AG04450 (cell line): ENCODE measurements around the gene TRAF3. TPM values are rescaled to one million over a fixed set of nuclear protein-coding genes. Genes with fewer than 3 reads are reported as not detected.

ENCODE experiments used
- CTCF ChIA-PET: fragments of 300-600, 350-600 bp; formaldehyde crosslinking; extraction: SDS; loops from one replicate; lab custom pipeline; 2022; ENCODE audit warnings: antibody characterized with exemption, inconsistent platforms; lab: Charles Lee
- POLR2A ChIA-PET: fragments of 350-600 bp; formaldehyde crosslinking; extraction: SDS; loops from one replicate; lab custom pipeline; 2021; ENCODE audit warnings: antibody characterized with exemption, inconsistent platforms; lab: Yijun Ruan, JAX
- DNase-seq: peaks from one replicate; pipeline ENCODE4 v3.0.0-alpha.2; 2011; ENCODE audit warnings: low read depth, low spot score
- H3K27ac ChIP-seq: one replicate; pipeline ENCODE4 v1.5.1; 2012; ENCODE audit warnings: low read depth, low read length, control low read depth
- H3K27me3 ChIP-seq: one replicate; pipeline ENCODE4 v1.6.0; 2012; ENCODE audit warnings: low read length; ENCODE audit not compliant: control insufficient read depth, insufficient read depth
- H3K4me3 ChIP-seq: 2 replicates; pipeline ENCODE4 v1.5.1; 2011; ENCODE audit warnings: mild to moderate bottlenecking, low read depth, low read length, control low read depth
- H3K9me3 ChIP-seq: 2 replicates; pipeline ENCODE4 v1.5.1; 2012; ENCODE audit warnings: low read length; ENCODE audit not compliant: control insufficient read depth, insufficient read depth
- polyA plus RNA-seq: library from polyadenylated mRNA; depleted of rRNA; stranded (reverse); fragments of >200 nt; gene quantifications from 2 replicates; pipeline ENCODE4 v1.2.3, GENCODE V29; 2011
- TF ChIP-seq, protein P1 (sequence below): IDR thresholded peaks from 2 replicates; pipeline ENCODE4 v1.5.1; 2011; ENCODE audit warnings: low read depth, low read length, control low read depth, inconsistent platforms

The TRAF3 gene
- polyA plus RNA-seq, 1 experiment, result 24.9 TPM

GRCh38 chr14:102931580-102932285 is 154.5 kb downstream of the TRAF3 start:
- POLR2A ChIA-PET, result no interaction called here
- H3K27me3 ChIP-seq, result peaks cover 29% of the 10 kb centered on the region
- DNase-seq, result no peak
- CTCF ChIA-PET, result interaction anchor here (1.7 kb wide), 1 partner anchor 238 kb away, joined by 4 read pairs; no protein-coding TSS in a partner anchor
- H3K9me3 ChIP-seq, result peaks cover 11% of the 10 kb centered on the region; the same call in 1 of the 2 replicates
- H3K4me3 ChIP-seq, result no peak overlapping the region
- no peak overlapping the region for H3K27ac ChIP-seq
- TF ChIP-seq, protein P1, sequence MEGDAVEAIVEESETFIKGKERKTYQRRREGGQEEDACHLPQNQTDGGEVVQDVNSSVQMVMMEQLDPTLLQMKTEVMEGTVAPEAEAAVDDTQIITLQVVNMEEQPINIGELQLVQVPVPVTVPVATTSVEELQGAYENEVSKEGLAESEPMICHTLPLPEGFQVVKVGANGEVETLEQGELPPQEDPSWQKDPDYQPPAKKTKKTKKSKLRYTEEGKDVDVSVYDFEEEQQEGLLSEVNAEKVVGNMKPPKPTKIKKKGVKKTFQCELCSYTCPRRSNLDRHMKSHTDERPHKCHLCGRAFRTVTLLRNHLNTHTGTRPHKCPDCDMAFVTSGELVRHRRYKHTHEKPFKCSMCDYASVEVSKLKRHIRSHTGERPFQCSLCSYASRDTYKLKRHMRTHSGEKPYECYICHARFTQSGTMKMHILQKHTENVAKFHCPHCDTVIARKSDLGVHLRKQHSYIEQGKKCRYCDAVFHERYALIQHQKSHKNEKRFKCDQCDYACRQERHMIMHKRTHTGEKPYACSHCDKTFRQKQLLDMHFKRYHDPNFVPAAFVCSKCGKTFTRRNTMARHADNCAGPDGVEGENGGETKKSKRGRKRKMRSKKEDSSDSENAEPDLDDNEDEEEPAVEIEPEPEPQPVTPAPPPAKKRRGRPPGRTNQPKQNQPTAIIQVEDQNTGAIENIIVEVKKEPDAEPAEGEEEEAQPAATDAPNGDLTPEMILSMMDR, result no peak

GRCh38 chr14:102932484-102933248 is 155.4 kb downstream of the TRAF3 start:
- POLR2A ChIA-PET, result no interaction called here

DNA sequence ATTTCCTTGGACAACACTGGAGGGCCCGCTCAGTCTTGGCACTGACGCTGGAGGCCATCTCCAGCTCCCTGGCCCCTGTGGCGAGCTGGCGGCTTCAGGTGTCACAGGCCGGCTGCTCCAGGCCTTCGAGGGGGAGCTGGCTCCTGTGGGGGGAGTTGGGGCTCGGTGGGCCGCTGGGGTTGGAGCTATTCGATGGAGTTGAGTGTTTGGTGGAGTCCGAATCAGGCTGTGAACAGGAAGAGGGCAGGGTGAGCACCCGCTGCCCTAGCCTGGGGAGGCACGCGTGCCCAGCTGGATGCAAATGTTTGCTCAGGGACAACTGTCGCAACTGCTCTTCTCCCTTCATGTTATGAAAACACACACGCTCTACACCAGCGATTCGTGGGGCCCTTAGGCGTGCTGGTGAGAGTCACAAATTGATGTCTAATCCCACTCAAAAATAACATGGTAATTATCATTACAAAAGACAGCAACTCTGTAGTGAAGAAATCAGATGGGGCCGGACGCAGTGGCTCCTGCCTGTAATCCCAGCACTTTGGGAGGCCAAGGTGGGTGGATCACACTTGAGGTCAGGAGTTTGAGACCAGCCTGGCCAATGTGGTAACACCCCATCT is 156.5 kb downstream of the TRAF3 start:
- peaks cover 14% of the 10 kb centered on the region for H3K27me3 ChIP-seq
- no peak for DNase-seq
- ChIA-PET CTCF (interaction anchor here (0.9 kb wide), 1 partner anchor 9 kb away, joined by 3 read pairs; no protein-coding TSS in a partner anchor), POLR2A (no interaction called here)
- H3K4me3 ChIP-seq, result no peak overlapping the region
- TF ChIP-seq, protein P1, result no peak
- no peak overlapping the region for H3K27ac ChIP-seq
- peaks cover 6% of the 10 kb centered on the region; the same call in 1 of the 2 replicates for H3K9me3 ChIP-seq

More at GRCh38 chr14:102932484-102933248, 155.4 kb downstream of the TRAF3 start:
- Histone ChIP-seq H3K27ac (no peak overlapping the region), H3K27me3 (peaks cover 24% of the 10 kb centered on the region), H3K4me3 (no peak overlapping the region), H3K9me3 (peaks cover 11% of the 10 kb centered on the region; the same call in 1 of the 2 replicates)
- TF ChIP-seq, protein P1, result no peak
- CTCF ChIA-PET, result no interaction called here
- DNase-seq, result no peak

GRCh38 chr14:102935756-102936155 is 158.5 kb downstream of the TRAF3 start:
- no peak for DNase-seq
- H3K27ac ChIP-seq, result no peak overlapping the region
- TF ChIP-seq, protein P1, result no peak
- H3K9me3 ChIP-seq, result no peaks in the 10 kb centered on the region; the same call in 1 of the 2 replicates
- ChIA-PET POLR2A (no interaction called here), CTCF (no interaction called here)
- H3K4me3 ChIP-seq, result no peak overlapping the region
- peaks cover 3% of the 10 kb centered on the region for H3K27me3 ChIP-seq
